CD4-positive, alpha-beta T cell treated with Interleukin-6 at 100 ng/mL for 8 hours (primary cell): ENCODE measurements around the gene GPSM1.
"Not testable (repeated sequence)": the region's sequence is repeated elsewhere in the genome, so short reads cannot be mapped to it uniquely, and the experiment has no call there.

ENCODE experiments used
- DNase-seq: peaks from one replicate; pipeline ENCODE4 v3.0.0-alpha.2; 2020; ENCODE audit warnings: mixed read lengths, low spot score

Gene GPSM1

DNA sequence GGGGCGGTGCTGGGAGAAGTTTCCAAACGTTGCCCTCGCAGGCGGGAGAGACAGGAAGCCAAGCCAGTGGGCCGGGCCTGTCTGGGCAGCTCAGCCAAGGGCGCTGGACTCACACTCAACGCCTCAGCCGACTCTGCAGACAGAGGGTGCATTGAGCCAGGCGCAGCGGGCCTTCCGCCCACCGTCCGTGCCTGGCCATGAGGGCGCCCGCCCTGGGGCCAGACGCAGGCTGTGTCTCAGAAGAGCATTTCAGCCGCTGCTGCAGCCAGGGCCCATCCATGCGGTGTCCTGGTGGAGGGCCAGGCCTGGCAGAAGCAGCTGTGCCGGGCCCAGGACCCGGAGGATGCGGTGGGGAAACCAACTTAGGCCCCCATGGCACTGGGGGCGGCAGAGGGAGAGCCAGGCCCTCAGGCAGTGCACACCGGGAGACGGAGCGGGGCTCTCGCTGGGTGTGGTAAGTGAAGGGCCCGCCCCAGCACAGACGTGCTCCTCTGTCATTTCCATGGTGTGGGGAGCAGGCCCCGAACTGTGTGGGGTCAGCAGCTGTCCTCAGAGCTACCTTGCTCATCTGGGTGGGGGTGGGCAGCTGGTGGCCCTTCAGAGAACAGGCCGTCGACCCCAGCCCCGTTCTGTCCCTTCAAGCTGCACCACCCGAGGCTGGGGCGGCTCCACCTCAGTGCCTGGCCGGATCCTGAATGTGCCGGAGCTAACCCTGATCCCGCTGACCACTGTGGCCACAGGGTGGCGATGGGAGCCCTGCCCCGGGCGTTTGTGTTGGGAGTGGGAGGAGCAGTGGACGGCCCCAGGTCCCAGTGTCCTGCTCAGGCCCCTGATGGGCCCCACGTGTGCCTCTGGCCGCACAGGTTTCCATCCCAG lies 18.2 kb downstream of the GPSM1 start:
- no peak for DNase-seq

DNA sequence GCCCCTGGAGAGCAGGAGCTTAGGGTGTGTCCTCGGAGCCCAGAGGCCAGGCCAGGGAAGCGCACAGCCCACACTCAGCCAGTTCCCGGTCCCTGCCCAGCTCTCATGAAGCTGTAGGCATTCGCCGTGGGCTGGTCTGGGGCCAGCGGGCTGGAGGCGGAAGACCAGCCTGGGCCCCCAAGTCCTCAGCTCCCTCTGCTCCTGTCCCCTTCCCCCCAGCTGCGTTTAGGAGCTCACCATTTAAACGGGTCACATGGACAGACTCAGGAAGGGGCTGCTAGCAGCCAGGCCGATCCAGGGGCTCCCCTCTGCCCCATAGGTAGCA lies 18.8 kb downstream of the GPSM1 start:
- no peak for DNase-seq

DNA sequence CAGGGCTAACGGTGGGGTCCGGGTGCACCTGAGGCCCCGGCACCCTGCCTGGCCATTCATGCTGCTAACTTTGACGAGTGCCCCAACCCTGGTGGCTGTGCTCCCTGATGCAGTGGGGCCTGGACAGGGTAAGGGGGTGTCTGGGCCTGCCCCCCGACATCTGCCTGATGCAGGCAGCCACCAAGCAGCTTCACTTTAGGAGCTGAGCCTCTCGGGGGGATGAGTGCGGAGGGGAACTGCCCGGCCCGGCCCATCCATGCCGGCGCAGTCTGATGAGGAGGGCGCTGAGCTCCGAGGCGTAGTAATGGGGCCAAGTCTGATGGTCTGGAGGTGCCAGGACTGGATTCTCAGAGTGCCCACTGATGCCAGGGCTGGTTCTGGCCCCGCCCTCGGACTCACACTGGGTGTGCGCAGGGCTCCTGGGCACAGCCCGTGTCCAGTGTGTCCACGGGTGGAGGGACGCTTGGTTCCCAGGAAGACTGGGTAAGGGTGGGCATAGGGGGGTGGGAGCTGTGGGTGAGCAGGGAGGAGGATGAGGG lies 19.7 kb downstream of the GPSM1 start:
- no peak for DNase-seq

GRCh38 chr9:136347472-136348256 lies 20.3 kb downstream of the GPSM1 start:
- DNase-seq, result no peak

GRCh38 chr9:136348691-136349090 lies 21.4 kb downstream of the GPSM1 start:
- DNase-seq, result no peak

DNA sequence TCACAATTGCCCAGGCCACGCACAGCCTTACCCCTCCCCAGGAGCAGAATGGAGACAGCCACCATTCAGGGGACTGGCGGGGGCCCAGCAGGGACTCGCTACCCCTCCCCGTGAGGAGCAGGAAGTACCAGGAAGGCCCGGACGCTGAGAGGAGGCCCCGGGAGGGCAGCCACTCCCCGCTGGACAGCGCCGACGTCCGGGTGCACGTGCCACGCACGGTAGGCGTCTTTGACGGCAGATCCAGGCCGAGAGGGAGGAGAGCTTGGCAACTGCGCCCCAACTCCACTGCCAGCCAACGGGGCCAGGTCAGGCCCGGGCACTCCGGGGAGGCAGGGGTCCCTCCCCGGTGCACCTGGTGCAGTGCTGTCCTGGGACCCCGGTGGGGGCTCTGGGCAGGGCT lies 22.2 kb downstream of the GPSM1 start:
- no peak for DNase-seq

GRCh38 chr9:136351252-136351800 lies 24.0 kb downstream of the GPSM1 start:
- no peak for DNase-seq

DNA sequence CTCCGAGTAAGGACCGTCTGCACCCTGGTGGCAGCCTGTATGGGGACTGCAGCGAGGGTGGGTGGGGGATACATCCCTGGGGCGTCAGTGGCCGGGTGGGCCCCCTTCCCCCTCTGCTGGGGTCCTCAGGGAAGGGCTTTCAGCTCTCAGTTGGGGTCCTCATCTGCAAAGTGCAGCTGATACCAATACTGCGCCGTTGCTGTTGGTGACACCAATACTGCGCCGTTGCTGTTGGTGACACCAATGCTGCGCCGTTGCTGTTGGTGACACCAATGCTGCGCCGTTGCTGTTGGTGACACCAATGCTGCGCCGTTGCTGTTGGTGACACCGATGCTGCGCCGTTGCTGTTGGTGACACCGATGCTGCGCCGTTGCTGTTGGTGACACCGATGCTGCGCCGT lies 24.5 kb downstream of the GPSM1 start:
- not testable (repeated sequence) for DNase-seq

DNA sequence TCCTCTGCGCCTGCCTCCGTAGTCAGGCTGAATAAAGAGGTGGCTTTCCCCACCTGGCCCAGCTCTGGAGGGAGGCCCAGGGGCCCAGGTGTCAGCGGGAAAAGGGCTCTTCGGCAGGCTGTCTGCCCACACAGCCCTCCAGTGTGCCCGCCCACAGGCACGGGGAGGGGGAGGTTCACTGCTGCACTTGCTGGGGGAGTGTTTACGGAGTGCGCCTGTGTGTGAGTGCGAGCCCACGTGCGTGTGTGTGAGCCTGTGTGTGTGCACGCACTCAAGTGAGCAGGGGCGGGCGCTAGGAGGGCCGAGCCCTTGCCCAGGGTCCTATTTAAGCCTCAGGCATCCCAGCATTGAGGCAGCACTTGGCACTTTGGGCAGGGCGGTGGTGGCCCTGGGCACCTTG lies 25.3 kb downstream of the GPSM1 start:
- no peak for DNase-seq

DNA sequence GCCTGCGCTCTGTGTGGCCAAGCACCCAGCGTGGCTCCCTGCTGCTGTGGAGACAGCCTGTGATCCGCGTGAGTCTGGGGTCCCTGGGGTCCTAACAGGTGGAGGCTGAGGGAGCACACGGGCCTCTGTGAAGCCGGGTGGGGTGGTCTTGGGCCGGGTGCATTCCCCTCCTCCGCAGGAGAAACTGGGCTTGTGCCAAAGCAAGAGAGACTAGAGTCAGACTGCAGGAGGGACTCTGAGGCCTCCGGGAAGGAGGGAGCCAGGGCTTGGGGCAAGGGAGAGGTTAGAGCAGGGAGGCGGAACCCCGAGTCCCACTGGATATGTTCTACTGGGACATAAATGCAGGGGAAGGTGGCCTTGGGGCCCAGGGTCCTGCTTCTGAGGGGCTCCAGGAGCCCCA lies 25.7 kb downstream of the GPSM1 start:
- no peak for DNase-seq

GRCh38 chr9:136353757-136354488 lies 26.6 kb downstream of the GPSM1 start:
- DNase-seq, result no peak

GRCh38 chr9:136354592-136355085 lies 27.3 kb downstream of the GPSM1 start:
- DNase-seq, result no peak

- no peak for DNase-seq
Measured at GRCh38 chr9:136355616-136356557, 28.5 kb downstream of the GPSM1 start.

DNA sequence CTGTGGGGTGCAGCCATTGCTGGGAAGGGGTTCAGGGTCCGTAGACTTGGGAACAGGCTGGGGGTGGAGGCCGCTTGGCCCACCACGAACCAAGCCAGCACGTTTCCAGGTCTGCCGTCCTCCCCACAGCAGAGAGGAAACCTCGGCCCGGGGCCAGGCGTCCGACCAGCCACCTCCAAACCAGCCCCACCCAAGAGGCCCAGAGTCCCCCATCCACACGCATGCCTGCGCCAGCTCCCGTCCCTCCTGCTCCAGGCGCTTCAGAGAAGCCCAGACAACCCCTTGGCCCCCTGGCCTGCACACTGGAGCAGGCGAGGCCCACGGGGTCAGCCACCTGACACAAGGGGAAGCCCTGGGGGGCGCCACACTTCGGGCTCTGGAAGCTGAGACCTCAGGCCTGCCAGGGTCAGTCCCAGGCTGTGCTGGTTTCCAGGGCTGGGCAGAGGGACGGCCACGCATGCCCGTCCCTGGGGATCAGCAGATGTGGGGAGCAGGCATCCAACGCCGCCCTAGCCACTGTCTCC lies 29.9 kb downstream of the GPSM1 start:
- DNase-seq, result no peak

DNA sequence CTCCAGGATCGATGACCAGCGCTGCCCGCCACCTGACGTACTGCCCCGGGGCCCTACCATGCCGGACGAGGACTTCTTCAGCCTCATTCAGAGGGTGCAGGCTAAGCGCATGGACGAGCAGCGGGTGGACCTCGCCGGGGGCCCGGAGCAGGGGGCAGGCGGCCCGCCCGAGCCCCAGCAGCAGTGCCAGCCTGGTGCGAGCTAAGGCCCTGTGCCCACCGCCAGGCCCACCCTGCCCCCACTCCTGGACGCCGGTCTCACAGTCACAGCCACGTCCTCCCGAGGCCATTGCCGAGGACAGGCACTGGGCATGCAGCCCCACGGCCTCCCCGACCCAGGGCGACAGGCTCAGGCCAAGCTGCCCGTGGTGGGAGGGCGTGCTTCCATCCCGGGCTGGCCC lies 30.7 kb downstream of the GPSM1 start:
- no peak for DNase-seq

GRCh38 chr9:136358888-136359287 lies 31.5 kb downstream of the GPSM1 start:
- DNase-seq, result no peak

DNA sequence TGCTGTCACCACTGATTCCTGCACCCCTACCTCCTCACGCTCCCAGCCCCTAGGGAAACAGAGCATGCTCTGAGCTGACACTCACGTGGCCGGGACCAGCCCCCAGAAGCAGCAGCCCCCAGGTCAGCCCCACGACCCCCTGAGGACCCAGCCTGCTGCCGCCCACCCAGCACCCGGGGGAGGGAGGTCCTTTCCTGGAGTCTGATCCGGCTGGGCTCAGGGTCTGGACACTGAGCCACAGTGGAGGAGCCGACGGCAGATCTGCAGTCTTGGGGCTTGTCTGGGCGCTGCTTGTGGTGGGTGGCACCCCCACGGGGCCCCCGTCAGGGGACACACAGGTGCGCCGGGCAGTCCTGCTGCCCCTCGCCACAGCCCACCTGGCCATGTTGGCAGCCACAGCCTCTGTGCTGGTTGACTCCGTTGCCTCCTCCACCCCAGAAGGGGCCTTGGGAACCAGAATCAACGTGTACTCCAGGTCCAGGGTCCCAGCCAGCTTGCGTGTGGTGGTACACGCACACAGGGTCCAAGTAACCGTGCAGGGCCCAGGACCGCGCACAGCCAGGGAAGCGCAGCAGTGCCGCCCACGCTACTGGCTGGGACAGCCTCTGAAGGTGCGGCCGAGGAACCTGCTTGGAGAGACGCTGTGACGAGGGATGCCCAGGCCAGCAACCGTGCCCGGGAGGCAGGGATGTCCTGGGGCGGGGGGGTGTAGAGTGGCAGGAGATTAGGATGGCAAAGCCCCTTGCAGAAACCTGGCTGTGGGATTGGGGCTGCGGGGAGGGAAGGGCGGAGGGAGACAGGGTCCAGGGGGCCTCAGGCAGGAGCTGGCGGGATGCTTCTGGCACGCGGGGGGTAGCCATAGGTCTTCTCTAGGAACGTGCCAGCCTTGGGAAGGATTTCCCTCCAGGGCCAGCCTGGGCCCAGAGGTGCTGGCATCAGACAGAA lies 32.7 kb downstream of the GPSM1 start:
- DNase-seq, result no peak

- DNase-seq, result no peak
Measured at GRCh38 chr9:136361047-136361753, 33.9 kb downstream of the GPSM1 start.
